B cell (primary cell): Measurements from ENCODE around the gene NPC2. TPM values are rescaled to one million over a fixed set of nuclear protein-coding genes. Genes with fewer than 3 reads are reported as not detected.

Experiments
- ATAC-seq: fragments of 200-7000 bp; cut with Tn5 transposase; one replicate; pipeline ENCODE4 v1.10.0; 2021; ENCODE audit warnings: low read depth, mild to moderate bottlenecking, moderate number of reproducible peaks, moderate library complexity
- CTCF ChIA-PET: fragments of 350-600 bp; sonication (Branson Sonifier 250); formaldehyde crosslinking; loops from one replicate; lab custom pipeline; 2021; ENCODE audit warnings: antibody characterized with exemption, inconsistent platforms; lab: Charles Lee
- POLR2A ChIA-PET: fragments of 350-600 bp; sonication (Branson Sonifier 250); formaldehyde crosslinking; loops from one replicate; lab custom pipeline; 2021; ENCODE audit warnings: antibody characterized with exemption; lab: Charles Lee
- DNase-seq: peaks from one replicate; pipeline ENCODE4 v3.0.0; 2013
- H2AFZ ChIP-seq: 2 replicates; pipeline ENCODE4 v1.6.1; 2012; ENCODE audit warnings: mild to moderate bottlenecking, low read depth, low read length; ENCODE audit not compliant: insufficient read depth, poor library complexity, severe bottlenecking
- H3K27ac ChIP-seq, 2 donors: 1 replicate in 1 of 2; 2 replicates in 1 of 2; pipeline ENCODE4 v1.5.1; 2012 to 2013; ENCODE audit warnings: low read length in 2 of 2, mild to moderate bottlenecking in 2 of 2, moderate library complexity in 1 of 2
- H3K27me3 ChIP-seq, 4 experiments: fragments of 200-600 bp in 1 of 4; sonication (generic) in 1 of 4; replicated peaks in 1 of 4; 1 replicate in 2 of 4; 2 replicates in 2 of 4; pipeline versions ENCODE4 v1.6.1 to v1.7.0; 2013 to 2016; ENCODE audit warnings: low read length in 3 of 4, mild to moderate bottlenecking in 2 of 4, mixed read lengths in 1 of 4, moderate library complexity in 1 of 4; ENCODE audit not compliant: insufficient read depth in 4 of 4, control insufficient read depth in 3 of 4; ENCODE audit errors: control extremely low read depth in 1 of 4
- H3K36me3 ChIP-seq, 2 experiments: replicated peaks in 1 of 2; 1 replicate in 1 of 2; 2 replicates in 1 of 2; pipeline versions ENCODE4 v1.6.1 to v1.7.1; 2013; ENCODE audit warnings: low read length in 1 of 2; ENCODE audit not compliant: insufficient read depth in 2 of 2, control insufficient read depth in 1 of 2; ENCODE audit errors: control extremely low read depth in 1 of 2, extremely low read depth in 1 of 2
- H3K4me1 ChIP-seq, 2 donors: fragments of 200-600 bp in 1 of 2; sonication (generic) in 1 of 2; 1 replicate in 1 of 2; 2 replicates in 1 of 2; pipeline versions ENCODE4 v1.5.1 to v1.6.1; 2013 to 2017; ENCODE audit warnings: low read length in 2 of 2; ENCODE audit not compliant: control insufficient read depth in 2 of 2, insufficient read depth in 2 of 2
- H3K4me2 ChIP-seq: replicated peaks from 2 replicates; pipeline ENCODE3; 2012; ENCODE audit warnings: mild to moderate bottlenecking, low read depth, low read length; ENCODE audit not compliant: poor library complexity, severe bottlenecking
- H3K4me3 ChIP-seq, 5 experiments: fragments of 200-600 bp in 1 of 5; sonication (generic) in 1 of 5; 1 replicate in 3 of 5; 2 replicates in 2 of 5; pipeline versions ENCODE4 v1.5.1 to v1.7.0; 2011 to 2016; ENCODE audit warnings: low read length in 4 of 5, mild to moderate bottlenecking in 4 of 5, low read depth in 2 of 5, control low read depth in 1 of 5, moderate library complexity in 1 of 5; ENCODE audit not compliant: insufficient read depth in 1 of 5; ENCODE audit errors: control extremely low read depth in 1 of 5, extremely low read depth in 1 of 5
- H3K79me2 ChIP-seq: fragments of 200-600 bp; sonication (generic); one replicate; pipeline ENCODE4 v1.6.0; 2016; ENCODE audit warnings: low read length; ENCODE audit not compliant: control insufficient read depth, insufficient read depth
- H3K9ac ChIP-seq: fragments of 200-600 bp; sonication (generic); 2 replicates; pipeline ENCODE4 v1.6.1; 2017; ENCODE audit warnings: mild to moderate bottlenecking, low read length, moderate library complexity
- H3K9me3 ChIP-seq, 3 donors: one replicate each; pipeline versions ENCODE4 v1.6.1 to v1.7.1; 2013; ENCODE audit warnings: low read length in 2 of 3; ENCODE audit not compliant: control insufficient read depth in 2 of 3, insufficient read depth in 1 of 3; ENCODE audit errors: control extremely low read depth in 1 of 3
- H4K20me1 ChIP-seq: 2 replicates; pipeline ENCODE4 v1.6.0; 2012; ENCODE audit warnings: mild to moderate bottlenecking, low read length; ENCODE audit not compliant: insufficient read depth, control insufficient read depth, poor library complexity, severe bottlenecking
- H3K27ac Mint-ChIP-seq: one replicate; pipeline ENCODE4 v1.8.0; 2021; ENCODE audit warnings: mixed read lengths
- H3K27me3 Mint-ChIP-seq: one replicate; pipeline ENCODE4 v1.8.0; 2021; ENCODE audit warnings: mixed read lengths
- H3K4me1 Mint-ChIP-seq: one replicate; pipeline ENCODE4 v1.8.0; 2021; ENCODE audit warnings: mixed read lengths
- H3K4me3 Mint-ChIP-seq: one replicate; pipeline ENCODE4 v1.8.0; 2021; ENCODE audit warnings: mixed read lengths
- H3K9me3 Mint-ChIP-seq: one replicate; pipeline ENCODE4 v1.8.0; 2022; ENCODE audit warnings: mixed read lengths; ENCODE audit not compliant: insufficient read depth
- CTCF ChIP-seq: fragments of 200-600 bp; IDR thresholded peaks from one replicate; pipeline ENCODE4 v1.8.0; 2022; ENCODE audit warnings: antibody characterized with exemption, mild to moderate bottlenecking
- EZH2 ChIP-seq: IDR thresholded peaks from 2 replicates; pipeline ENCODE4 v1.6.1; 2012; ENCODE audit warnings: borderline replicate concordance, low read depth, mild to moderate bottlenecking, moderate library complexity, low read length; ENCODE audit not compliant: insufficient read depth, poor library complexity, severe bottlenecking
- WGBS: methylation state at CpG from one replicate; pipeline ENCODE4 v1.1.5; 2013; ENCODE audit warnings: missing lambda C conversion rate; ENCODE audit not compliant: insufficient coverage; 5-methylcytosine and 5-hydroxymethylcytosine counted together
- intact Hi-C: fragments of 100-400 bp; cut with micrococcal nuclease; formaldehyde crosslinking; loops from one replicate; pipeline ENCODE4 v1.10.0; 2022
- polyA plus RNA-seq: library from polyadenylated mRNA; depleted of rRNA; stranded (reverse); fragments of >200 nt; gene quantifications from 2 replicates; pipeline ENCODE4 v1.2.3, GENCODE V29; 2012
- total RNA-seq, 2 donors: library from RNA; stranded (reverse); fragments of 120-200 nt in 1 of 2; gene quantifications; 1 replicate in 1 of 2; 2 replicates in 1 of 2; pipeline versions ENCODE4 v1.2.3 to v1.2.4, GENCODE V29; 2013 to 2022

Gene NPC2
- total and polyA plus RNA-seq, 2 donors (not counting 1 experiment from before 2014, with no cell fraction given): 93.8 to 154 TPM

- CTCF ChIA-PET: no interaction called here
- Histone ChIP-seq H3K27me3 (peaks cover 0 to 15% (median 1%) of the 10 kb centered on the region in 4 experiments), H3K79me2 (no peaks in the 10 kb centered on the region), H3K9me3 (no peaks in the 10 kb centered on the region), H3K4me2 (no peak overlapping the region), H2AFZ (no peak overlapping the region), H3K9ac (no peak overlapping the region), H3K27ac (no peak overlapping the region), H3K4me1 (peaks cover 12 to 18% of the 10 kb centered on the region in 2 donors), H3K36me3 (no peaks in the 10 kb centered on the region), H4K20me1 (no peaks in the 10 kb centered on the region), H3K4me3 (no peak overlapping the region)
- no peak for DNase-seq
- no peaks in the 10 kb centered on the region for H3K9me3 Mint-ChIP-seq
- peaks cover 23% of the 10 kb centered on the region for H3K27me3 Mint-ChIP-seq
- no peak for ATAC-seq
- POLR2A ChIA-PET: no interaction called here
- no peak overlapping the region for H3K27ac Mint-ChIP-seq
- H3K4me3 Mint-ChIP-seq: no peak overlapping the region
- TF ChIP-seq EZH2 (no peak), CTCF (no peak)
- intact Hi-C loops: no loop called here
- H3K4me1 Mint-ChIP-seq: peaks cover 20% of the 10 kb centered on the region
- 90% methylated on average over 13 of the region's 13 CpGs for WGBS
Observed at GRCh38 chr14:74508844-74509428, 15.8 kb upstream of the NPC2 start.

DNA sequence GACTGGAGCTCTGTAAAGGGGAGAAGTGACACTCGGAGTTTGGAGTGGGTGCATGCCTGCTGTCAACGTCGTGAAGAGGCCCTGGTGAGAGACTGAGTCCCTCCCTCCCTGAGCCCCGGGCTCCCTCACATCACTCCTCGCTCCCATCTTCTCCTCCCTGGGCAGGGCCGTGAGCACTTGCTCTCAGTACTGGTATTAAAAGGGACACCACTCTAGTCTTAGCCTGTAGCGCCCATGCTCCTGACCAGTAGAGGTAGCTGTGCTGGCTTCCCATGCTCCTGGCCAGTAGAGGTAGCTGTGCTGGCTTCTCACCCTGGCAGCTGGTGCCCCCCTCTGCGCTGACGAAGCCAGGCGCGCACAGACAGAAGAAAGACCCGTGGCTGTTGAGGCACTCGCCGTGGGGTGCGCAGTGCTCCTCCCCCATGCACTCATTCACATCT lies 15.2 kb upstream of the NPC2 start:
- peaks cover 0 to 11% (median 0%) of the 10 kb centered on the region in 4 experiments for H3K27me3 ChIP-seq
- intact Hi-C loops: no loop called here
- peaks cover 18% of the 10 kb centered on the region for H3K4me1 Mint-ChIP-seq
- H3K4me1 ChIP-seq: peaks cover 12 to 18% of the 10 kb centered on the region in 2 donors
- H3K9ac ChIP-seq: no peak overlapping the region
- H3K4me2 ChIP-seq: no peak overlapping the region
- ATAC-seq (no peak), DNase-seq (no peak)
- no peaks in the 10 kb centered on the region for H3K9me3 ChIP-seq
- H4K20me1 ChIP-seq: no peaks in the 10 kb centered on the region
- H3K27me3 Mint-ChIP-seq: peaks cover 23% of the 10 kb centered on the region
- no peak overlapping the region for H3K4me3 ChIP-seq
- H3K4me3 Mint-ChIP-seq: no peak overlapping the region
- H3K79me2 ChIP-seq: no peaks in the 10 kb centered on the region
- CTCF ChIA-PET: no interaction called here
- H3K36me3 ChIP-seq: no peaks in the 10 kb centered on the region
- H3K27ac ChIP-seq: no peak overlapping the region
- TF ChIP-seq CTCF (no peak), EZH2 (no peak)
- no peak overlapping the region for H2AFZ ChIP-seq
- POLR2A ChIA-PET: no interaction called here
- H3K27ac Mint-ChIP-seq: no peak overlapping the region
- 81% methylated on average over 4 of the region's 15 CpGs for WGBS
- no peaks in the 10 kb centered on the region for H3K9me3 Mint-ChIP-seq
